ENCODE data around the gene NOL3.

DNA sequence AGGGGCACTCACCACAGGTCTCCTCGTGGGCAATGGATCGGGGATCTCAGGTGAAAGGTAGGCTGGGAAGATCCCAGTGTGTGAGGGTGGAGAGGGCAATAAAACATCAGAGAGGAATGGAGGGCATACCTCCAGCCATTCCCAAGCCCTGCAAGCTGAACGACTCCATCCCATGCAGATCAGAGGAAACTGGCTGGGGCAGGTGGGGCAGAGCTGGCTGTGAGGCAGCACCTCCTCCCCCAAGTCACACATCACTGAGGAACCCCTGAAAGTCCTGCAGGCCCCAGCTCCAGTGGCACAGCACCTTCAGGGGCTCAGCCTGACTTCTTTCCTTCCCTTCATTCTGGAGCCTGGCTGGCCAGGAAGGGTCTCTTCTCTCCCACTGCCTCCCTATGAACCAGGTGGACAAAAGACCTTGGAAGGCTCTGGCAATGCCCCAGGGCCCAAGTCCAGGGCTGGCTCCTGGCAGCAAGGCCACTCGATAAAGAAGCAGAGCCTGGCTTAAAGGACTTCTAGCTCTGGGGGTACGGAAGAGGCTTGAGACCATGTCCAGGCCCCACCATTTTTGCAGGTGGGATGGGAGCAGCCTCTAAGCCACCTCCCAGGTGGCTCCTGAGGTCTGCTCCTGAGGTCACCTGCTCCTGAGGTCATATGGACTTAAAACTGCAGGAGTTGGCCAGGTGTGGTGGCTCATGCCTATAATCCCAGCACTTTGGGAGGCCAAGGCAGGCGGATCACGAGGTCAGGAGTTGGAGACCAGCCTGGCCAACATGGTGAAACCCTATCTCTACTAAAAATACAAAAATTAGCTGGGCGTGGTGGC, 43.1 kb downstream of the NOL3 start:
- TF ChIP-seq, protein P1, sequence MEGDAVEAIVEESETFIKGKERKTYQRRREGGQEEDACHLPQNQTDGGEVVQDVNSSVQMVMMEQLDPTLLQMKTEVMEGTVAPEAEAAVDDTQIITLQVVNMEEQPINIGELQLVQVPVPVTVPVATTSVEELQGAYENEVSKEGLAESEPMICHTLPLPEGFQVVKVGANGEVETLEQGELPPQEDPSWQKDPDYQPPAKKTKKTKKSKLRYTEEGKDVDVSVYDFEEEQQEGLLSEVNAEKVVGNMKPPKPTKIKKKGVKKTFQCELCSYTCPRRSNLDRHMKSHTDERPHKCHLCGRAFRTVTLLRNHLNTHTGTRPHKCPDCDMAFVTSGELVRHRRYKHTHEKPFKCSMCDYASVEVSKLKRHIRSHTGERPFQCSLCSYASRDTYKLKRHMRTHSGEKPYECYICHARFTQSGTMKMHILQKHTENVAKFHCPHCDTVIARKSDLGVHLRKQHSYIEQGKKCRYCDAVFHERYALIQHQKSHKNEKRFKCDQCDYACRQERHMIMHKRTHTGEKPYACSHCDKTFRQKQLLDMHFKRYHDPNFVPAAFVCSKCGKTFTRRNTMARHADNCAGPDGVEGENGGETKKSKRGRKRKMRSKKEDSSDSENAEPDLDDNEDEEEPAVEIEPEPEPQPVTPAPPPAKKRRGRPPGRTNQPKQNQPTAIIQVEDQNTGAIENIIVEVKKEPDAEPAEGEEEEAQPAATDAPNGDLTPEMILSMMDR (conservative IDR thresholded peaks at IDR 0.05), result no peak
- TF ChIP-seq EZH2 (IDR thresholded peaks at IDR 0.05; ENCODE audit: low read depth), result no peak

All from PC-9 (cell line).